GM21723 (cell line): ENCODE measurements around the gene ZNF217.
"Not testable (repeated sequence)": the region's sequence is repeated elsewhere in the genome, so short reads cannot be mapped to it uniquely, and the experiment has no call there.

Experiments
- ATAC-seq: cut with Tn5 transposase; IDR thresholded peaks from one replicate; pipeline ENCODE4 v1.9.1; 2021; ENCODE audit warnings: mild to moderate bottlenecking, moderate library complexity; ENCODE audit not compliant: unreplicated experiment

The ZNF217 gene

DNA sequence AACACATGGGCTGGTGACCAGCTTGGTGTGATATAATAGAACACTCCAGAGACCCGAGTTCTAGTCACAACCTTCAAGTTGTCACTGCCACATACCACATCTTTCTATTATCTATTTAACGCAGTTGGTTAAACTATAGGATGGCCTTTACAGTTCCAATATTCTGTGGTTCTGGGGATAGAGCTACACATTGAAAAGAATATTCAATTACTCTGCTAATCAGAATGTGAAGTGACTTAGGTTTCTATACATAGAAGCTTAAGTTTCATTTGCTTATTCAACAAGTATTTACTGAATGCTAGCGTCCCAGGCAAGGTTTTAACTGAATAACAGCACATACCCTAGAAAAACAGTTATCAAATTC lies 9.1 kb downstream of the ZNF217 start:
- not testable (repeated sequence) for ATAC-seq

DNA sequence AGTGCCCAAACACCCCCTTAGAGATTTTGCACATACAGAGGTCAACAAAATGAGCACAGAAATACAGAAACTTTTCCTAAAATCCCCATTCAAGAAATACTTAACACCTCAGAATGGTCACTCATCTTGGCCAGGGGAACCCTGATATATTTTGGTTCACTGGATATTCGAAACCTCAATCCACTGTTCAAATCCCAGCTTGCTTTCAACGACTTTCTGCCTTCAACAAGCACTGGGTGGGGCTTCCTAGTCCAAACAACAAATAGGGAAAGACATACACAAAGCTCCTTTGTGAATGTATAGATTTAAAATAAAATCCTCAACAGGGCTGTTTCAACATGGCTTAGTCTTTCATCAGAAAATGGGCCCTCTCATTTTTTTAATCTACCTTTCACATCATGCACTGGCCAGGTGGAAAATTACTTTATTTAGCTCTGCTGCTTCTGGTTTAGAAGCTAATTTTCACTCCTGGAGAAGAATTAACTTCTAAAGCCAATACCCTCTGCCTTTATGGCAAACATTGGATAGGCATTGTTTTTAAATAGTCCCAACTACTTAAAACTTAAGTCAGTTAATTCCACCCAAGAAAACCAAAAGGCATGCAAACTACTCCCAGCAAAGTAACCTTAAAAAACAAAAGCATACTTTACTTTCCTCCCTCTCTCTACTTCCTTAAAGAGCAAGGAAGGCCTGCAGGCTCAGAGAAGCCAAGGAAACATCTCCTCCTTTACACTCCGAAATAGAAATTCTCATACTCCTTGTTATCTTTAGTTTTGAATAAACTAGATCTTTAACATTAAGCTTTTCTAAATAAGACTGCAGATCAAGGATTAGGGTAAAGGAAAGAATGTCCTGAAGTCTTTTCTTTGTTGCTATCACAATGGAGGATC lies 9.7 kb downstream of the ZNF217 start:
- ATAC-seq = not testable (repeated sequence)

DNA sequence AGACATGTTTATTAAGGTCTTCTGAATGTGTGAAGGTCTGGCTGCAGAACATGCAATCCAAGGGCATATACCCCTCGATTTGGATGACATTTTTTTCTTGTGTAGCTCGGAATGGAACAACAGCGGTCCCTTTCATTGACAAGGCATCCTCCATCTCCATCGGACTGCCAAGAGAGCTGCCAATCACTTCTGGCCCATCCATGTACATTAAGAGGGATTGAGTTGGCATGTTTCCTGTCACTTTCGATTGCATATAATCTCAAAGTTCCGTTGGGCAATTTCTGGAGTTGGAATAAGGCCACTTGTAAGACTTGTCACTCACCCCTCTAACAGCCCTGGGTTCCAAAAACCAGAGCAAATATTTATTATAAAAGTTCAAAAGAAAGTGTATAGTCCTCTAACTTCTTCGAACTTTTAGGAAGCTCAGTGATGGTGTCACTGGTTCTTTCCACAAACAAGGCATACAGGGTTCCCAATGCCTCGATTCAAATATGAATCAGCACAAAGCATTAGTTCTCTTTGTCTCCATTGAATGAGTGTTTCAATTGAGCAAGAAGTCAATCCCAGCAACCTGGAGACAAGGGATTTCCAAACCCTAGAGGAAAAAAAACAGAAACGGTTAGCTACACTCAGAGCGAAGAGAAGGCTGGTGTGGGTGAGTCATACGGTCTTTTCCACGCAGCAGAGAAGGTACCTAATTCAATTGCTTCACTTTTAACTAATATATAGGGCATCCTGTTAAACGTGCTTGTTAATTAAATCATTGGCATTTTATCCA lies 10.9 kb downstream of the ZNF217 start:
- no peak for ATAC-seq

DNA sequence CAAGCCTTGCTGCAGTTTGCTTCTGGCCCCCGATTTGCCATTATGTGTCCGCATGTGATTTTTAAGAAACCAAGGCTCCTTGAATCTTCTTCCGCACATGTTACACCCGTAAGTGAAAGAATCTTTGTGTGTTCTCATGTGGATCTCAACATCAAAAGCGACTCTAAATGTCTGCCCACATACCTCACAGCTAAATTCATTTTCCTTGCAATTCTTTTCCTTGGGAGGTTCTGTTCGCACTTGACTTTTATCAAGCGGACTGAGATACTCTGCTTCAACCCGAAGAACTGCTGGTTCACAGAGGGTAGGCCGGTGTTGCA lies 11.4 kb downstream of the ZNF217 start:
- no peak for ATAC-seq

DNA sequence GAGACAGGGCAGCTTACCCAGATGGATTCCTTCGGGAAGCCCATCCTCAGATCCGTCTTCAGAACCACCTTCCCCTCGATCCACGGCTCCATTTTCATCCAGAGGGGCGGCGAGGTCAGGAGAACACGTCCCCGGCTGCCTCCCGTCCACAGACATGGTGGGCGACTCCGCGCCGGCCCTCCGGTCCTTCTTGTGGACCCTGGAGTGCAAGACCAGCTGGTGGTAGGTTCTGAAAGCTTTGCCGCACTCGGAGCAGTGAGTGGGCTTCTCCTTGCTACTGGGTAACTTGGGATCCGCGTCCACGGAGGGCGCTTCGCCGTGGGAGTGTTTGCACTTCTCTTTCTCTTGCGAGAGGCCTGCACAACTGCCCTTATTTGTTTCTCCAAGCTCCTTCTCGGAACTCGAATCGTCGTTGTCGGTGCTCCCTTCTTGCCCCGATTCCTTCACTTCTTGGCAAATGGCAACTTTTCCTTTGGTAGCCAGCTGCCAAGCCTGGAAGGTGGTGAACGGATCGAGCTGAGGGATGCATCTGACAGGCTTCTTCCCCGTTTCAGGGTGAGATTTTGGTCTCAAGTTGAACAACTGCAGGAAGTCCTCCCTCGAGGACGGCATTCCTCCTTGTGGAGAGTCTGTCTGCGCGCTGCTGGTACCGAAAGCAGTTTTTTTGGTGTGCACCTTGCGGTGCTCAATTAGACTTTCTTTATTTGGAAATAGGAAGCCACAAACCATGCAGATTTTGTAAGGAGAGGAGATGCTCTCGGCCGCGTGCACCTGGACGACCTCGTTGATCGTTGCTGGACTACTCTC lies 12.0 kb downstream of the ZNF217 start:
- no peak for ATAC-seq

DNA sequence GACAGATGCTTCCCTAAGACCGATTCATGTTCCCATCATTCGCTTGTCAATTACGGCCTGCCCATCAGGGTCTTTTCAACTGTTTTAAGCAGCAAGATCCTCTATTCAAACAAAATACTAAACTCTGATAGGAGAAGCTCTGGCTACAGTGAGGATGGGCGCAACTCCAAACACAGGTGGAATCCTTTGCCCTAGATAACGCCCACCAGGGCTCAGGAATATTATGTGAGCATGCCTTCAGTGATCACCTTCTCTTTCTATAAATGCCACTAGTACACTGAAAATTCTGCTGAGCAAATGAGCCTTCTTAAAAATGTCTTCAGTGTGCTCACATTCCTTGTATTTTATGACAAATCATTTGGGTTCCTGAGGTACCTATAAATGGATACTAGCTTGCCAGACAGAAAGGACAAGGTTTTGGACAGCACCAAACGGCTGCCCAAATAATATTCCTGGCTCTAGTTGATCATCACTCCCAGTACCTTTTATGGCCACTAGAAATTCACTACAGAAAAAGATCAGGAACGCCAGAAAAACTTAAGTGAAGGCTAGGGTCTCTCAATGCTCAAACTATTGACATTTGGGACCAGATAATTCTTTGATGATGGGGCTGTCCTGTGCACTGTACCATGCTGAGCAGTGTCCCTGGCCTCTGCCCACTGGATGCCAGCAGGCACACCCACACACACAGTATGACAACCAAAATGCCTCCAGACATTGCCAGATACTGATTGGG lies 13.1 kb downstream of the ZNF217 start:
- ATAC-seq = no peak

DNA sequence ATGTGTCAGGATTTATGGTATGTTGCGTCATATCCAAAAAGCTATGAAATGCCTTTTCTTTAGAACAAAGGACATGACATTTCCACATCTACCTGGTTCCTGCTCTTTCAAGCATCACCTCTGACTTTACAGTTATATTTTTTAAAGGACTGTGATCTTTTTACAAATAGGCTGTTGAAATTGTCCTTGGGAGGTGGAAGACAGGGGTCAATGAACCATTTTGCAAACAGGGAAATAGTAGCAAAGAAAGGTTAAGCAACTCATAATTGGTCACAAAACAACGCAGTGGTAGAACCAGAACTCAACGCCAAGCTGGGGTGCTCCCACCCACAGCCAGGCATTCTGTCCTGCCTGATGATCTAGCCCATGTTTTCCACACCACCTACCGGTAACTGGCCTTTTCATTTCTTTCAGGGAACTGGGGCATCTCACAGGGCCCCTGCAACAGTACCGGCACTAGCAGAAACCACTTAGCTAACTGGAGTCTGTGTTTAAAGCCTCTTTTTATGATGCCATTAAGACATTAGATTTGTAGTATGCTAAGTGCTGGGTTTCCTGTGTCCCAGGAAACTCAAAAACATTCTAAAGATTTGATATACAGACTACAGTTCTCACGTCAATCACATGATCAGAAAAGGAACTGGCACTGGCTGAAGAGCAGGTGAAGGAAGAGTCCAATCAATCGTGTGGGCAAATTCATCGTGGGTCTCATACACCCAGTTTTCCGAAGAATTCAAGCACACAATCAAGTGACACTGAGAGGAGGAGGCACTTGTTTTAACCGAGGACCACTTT lies 13.9 kb downstream of the ZNF217 start:
- no peak for ATAC-seq

DNA sequence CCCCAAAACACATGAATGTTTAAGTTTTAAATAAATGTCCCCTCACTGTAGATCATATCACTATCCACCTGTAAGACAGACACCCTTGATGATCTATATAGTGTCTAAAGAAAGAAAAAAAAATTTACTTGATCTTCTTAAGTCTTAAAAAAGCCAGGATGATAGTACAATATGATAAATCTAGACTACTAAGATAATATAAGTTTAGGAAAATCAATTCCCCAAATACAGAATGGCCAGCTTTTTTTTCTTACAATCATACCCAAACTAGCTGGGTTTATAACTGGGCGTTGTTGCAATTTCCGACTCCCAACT lies 14.4 kb downstream of the ZNF217 start:
- no peak for ATAC-seq

DNA sequence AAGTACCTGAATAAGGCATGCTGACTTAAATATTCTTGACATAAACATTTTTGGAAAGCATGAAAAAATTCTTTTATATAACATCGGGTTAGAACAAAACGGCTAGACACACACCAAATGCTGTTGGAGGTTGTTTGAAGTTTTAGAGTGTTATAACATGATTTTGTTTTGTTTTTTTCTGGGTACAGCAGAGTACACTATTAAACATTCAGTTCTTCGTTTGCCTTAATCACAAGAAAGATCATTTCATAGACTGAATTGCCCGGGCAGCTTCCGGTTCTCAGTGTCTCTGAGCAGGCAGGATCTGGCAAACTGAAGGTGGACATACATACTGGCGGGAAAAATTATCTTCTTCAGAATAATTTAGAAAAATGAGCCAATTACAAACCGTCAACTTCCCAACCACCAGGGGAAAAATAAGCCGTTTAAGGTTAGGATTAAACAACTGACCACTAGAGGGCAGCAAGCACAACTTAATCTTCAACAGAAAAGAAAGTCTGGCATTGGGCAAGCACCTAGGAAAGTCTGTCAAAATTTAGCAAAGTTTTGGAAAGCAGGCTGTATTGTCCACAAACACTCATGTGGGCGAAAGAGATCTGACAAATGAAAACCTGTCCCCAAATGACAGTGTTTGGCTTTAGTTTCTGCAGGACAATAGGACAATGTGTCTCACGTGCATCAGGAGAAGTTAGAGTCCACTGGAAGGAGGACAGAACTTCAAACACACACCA lies 15.0 kb downstream of the ZNF217 start:
- ATAC-seq = peak; percentile 43

DNA sequence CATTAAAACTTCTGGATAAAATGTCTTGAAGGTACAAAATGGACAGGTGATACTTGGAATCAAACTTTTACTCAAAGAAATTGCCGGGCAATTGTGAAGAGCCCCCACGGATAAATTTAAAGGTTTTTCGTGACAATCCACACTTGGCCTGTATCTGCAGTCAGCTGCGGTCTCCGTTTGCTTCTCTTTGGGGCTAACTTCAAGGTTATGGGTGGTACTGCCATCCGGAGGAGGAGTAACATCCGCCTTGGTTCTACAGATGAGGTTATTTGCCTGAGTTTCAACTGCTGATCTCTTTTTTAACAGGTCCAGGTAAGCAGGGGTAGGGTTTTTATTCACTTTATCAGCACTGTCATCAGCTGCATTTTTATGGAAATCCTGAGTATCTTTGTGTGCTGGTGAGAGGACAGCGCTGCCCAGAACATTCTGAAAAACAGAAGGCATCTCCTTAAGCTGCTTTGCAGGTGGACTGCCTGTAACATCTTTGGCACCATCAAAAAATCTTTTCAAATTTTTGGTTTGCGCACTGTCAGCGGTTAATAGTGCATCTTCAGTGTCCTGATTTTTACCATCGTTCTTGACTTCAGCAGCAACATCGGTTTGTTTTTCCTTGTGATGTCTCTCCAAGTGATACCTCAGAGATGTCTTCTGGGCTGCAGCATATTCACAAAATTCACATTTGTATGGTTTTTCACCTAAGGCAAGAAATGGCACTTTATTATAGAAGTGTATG lies 16.9 kb downstream of the ZNF217 start:
- no peak for ATAC-seq

DNA sequence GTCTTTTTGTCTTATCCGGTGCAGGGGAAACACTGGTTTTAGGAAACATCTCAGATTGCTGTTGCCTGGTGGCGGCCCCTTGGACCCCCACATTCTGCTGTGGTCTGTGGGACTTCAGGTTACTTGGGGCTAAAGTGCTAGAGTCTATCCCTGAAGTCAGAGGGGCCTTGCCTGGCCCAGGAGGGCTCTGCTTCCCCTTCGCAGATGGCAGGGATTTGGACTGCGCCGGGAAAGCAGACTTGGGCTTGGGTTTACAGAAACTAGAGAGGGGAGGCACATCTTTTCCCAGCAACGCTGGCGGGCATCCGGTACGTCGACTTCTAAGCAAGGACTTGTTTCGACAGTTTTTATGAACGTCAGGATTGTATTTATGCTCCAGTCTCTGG lies 17.5 kb downstream of the ZNF217 start:
- ATAC-seq = no peak

DNA sequence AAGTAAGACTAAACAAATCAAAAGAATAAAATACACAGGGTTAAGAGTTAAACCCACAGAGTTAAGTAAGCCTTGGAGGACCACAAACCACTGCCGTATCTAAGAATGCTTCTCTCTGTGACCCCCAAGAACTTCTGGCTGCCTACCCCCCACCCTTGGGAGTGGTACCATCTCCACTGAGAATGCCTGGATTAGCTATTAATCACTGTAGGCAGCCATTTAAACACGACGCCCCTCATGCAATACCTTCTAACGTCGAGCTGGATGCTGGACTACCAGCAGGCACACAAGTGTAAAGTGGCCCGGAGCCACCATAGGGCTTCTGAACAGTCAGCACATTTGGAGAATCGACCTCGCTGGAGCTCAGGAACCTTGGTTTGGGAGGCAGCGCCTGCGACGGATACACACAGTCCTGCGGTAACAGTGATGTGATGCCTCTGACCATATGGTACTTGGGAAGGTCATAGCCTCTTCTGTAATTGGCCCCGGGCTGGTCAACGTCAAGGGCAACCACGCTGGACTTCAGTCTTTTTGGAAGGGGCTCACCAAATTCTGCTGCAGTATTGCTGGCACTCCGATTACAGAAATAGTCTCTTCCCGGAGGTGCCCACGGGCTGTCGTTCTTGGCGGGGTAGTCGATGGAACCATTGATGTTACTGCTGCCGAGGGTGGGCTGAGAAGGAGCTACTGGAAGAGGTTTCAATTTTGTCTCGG lies 18.0 kb downstream of the ZNF217 start:
- ATAC-seq = no peak

DNA sequence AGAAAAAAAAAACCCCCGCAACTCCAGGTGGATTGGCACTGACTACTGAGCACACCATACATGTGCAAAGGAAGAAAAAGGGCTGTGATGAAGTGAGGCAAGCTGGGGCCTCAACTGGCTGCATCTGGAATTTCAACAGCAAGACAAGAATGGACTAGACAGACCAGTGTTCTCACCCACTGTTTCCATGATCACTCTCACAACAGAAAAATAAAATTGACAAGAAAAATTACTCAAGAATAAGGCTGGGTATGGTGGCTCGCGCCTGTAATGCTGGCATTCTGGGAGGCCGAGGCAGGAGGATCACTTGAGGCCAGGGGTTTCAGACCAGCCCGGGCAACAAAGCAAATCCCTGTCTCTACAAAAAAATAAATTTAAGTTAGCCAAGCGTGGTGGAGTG lies 18.8 kb downstream of the ZNF217 start:
- no peak for ATAC-seq

DNA sequence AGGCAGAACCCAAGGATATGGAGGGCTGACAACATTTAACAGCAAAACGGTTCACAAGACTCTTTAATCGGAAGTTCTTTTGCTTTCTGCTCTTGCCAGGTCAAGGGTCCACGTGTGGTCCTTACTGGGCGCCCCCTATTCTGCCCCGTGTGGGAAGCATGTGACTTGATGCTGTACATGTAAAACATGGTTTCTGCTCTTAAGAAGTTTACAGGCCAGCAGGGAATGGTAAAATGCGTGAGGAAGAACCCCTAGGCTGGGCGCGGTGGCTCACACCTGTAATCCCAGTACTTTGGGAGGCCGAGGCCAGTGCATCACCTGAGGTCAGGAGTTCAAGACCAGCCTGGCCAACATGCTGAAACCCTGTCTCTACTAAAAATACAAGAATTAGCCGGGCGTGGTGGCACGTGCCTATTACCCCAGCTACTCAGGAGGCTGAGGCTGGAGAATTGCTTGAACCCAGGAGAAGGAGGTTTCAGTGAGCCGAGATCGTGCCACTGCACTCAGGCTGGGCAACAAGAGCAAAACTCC lies 19.3 kb downstream of the ZNF217 start:
- ATAC-seq = no peak

DNA sequence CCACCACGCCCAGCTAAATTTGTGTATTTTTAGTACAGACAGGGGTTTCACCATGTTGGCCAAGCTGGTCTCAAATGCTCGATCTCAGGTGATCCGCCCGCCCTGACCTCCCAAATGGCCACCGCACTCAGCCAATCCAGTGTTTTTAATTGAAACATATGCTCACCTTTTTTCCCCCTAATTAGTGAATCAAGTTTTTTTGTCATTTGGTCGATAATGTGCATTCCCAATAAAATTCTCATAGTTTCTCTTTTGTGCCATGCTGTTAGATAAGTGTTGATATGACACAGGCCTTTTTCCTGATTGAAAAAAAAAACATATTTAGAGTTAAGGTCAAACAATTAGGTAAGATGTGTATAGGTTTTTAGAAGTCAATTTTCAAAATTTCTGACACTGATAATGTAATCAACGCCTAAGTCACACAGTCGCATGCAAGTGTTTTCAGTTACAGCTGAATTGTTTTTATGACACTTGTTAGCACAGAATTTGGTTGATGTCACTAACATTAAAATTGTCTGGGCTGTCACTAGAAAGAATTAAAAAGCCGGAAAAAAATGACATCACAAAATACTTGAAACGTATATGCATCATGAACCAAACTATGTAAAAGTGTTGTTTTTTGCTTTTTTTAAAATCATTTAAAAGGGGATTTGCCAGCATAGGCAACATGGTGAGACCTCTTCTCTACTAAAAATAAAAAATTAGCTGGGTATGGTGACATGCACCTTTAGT lies 21.9 kb downstream of the ZNF217 start:
- no peak for ATAC-seq

DNA sequence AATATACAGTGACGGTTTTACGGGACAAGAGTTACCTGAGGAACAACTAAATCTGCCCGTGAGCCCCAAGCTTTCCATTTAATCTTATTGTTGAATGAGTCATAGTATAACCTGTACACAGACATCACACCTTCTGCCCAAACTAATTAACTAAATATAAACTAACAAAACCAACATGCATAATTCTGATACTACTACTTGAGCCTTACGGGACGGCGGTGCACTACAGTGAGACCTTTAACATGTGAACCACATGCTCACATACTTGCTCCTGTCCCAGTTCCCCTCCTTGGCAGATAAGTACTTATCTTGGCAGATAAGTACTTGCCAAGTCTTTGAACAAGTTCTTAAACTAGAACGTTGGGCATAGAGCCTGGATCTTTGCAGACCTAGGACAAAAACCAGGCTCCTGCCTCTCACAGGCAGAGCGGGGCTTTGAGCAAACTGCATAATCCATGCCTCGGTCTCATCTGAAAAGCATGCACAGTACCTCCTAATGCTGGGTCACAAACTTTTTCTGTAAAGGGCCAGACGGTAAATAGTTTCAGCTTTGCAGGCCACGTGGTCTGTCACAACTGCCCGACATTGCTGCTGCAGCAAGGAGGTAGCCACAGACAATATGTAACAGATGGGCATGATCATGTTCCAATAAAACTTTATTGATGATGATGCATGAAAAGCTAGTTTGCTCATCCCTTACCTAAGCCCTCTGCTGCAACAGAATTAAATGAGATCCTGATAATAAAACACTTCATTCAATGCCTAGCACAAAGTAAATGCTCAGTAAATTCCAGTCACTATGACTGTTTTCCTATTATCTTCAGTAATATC lies 23.0 kb downstream of the ZNF217 start:
- ATAC-seq = no peak
